GM23248 (cell line): ENCODE measurements around the gene CABP4. TPM values are rescaled to one million over a fixed set of nuclear protein-coding genes. Genes with fewer than 3 reads are reported as not detected.
"Not testable (repeated sequence)": the region's sequence is repeated elsewhere in the genome, so short reads cannot be mapped to it uniquely, and the experiment has no call there.

Experiments
- DNase-seq: peaks from one replicate; pipeline ENCODE4 v3.0.0-alpha.2; 2015
- H2AFZ ChIP-seq: fragments of 200-600 bp; sonication (generic); 2 replicates; pipeline ENCODE4 v1.6.1; 2016; ENCODE audit warnings: antibody characterized with exemption
- H3F3A ChIP-seq: fragments of 200-600 bp; sonication (generic); 2 replicates; pipeline ENCODE4 v1.6.1; 2016; ENCODE audit warnings: mild to moderate bottlenecking, antibody characterized with exemption, mixed run types; ENCODE audit not compliant: insufficient read depth
- H3K27ac ChIP-seq: fragments of 200-600 bp; sonication (generic); 2 replicates; pipeline ENCODE4 v1.5.1; 2016; ENCODE audit warnings: mild to moderate bottlenecking
- H3K27me3 ChIP-seq: fragments of 200-600 bp; sonication (generic); replicated peaks from 2 replicates; pipeline ENCODE4 v1.6.1; 2016; ENCODE audit warnings: mild to moderate bottlenecking; ENCODE audit not compliant: insufficient read depth
- H3K36me3 ChIP-seq: fragments of 200-600 bp; sonication (generic); 2 replicates; pipeline ENCODE4 v1.6.1; 2016; ENCODE audit warnings: low read depth, mild to moderate bottlenecking
- H3K4me1 ChIP-seq: fragments of 200-600 bp; sonication (generic); 2 replicates; pipeline ENCODE4 v1.6.1; 2016; ENCODE audit warnings: mild to moderate bottlenecking; ENCODE audit not compliant: insufficient read depth
- H3K4me2 ChIP-seq: fragments of 200-600 bp; sonication (generic); one replicate; pipeline ENCODE4 v1.6.1; 2016; ENCODE audit warnings: mild to moderate bottlenecking; ENCODE audit not compliant: unreplicated experiment
- H3K4me3 ChIP-seq: fragments of 200-600 bp; sonication (generic); 2 replicates; pipeline ENCODE4 v1.5.1; 2016; ENCODE audit warnings: mild to moderate bottlenecking
- H3K79me2 ChIP-seq: fragments of 200-600 bp; sonication (generic); 2 replicates; pipeline ENCODE4 v1.6.1; 2016; ENCODE audit warnings: mild to moderate bottlenecking; ENCODE audit not compliant: insufficient read depth
- H3K9ac ChIP-seq: fragments of 200-600 bp; sonication (generic); 2 replicates; pipeline ENCODE4 v1.6.1; 2016; ENCODE audit warnings: mild to moderate bottlenecking
- H3K9me2 ChIP-seq: fragments of 200-600 bp; sonication (generic); 2 replicates; pipeline ENCODE4 v1.6.1; 2016; ENCODE audit warnings: mixed run types, mild to moderate bottlenecking, moderate library complexity; ENCODE audit not compliant: insufficient read depth
- H3K9me3 ChIP-seq: fragments of 200-600 bp; sonication (generic); one replicate; pipeline ENCODE4 v1.6.1; 2017; ENCODE audit warnings: low read depth
- H4K20me1 ChIP-seq: fragments of 200-600 bp; sonication (generic); 2 replicates; pipeline ENCODE4 v1.6.0; 2016; ENCODE audit not compliant: insufficient read depth
- EZH2 ChIP-seq: fragments of 200-600 bp; sonication (generic); IDR thresholded peaks from 2 replicates; pipeline ENCODE4 v1.6.1; 2018; ENCODE audit warnings: antibody characterized with exemption, mild to moderate bottlenecking; ENCODE audit not compliant: insufficient read depth, poor library complexity, severe bottlenecking
- EZH2phosphoT487 ChIP-seq: fragments of 200-600 bp; sonication (generic); IDR thresholded peaks from 2 replicates; pipeline ENCODE4 v1.6.1; 2018; ENCODE audit warnings: antibody characterized with exemption, moderate library complexity, mild to moderate bottlenecking, low read depth; ENCODE audit not compliant: insufficient read depth
- WGBS, 2 experiments: methylation state at CpG; one replicate each; pipeline ENCODE4 v1.1.6; 2015 to 2017; ENCODE audit warnings: low lambda C conversion rate in 2 of 2, low coverage in 1 of 2; ENCODE audit errors: missing lambda C conversion rate in 2 of 2; 5-methylcytosine and 5-hydroxymethylcytosine counted together
- in situ Hi-C: fragments of 300-500 bp; cut with MboI; formaldehyde crosslinking; loops from 2 replicates; pipeline ENCODE4 v1.15.0; 2020
- polyA plus RNA-seq: library from polyadenylated mRNA; unstranded; fragments of >200 nt; fragmentation: Nextera tagmentation; extraction: Ambion mirVana; gene quantifications from 2 replicates; pipeline ENCODE4 v1.2.1, GENCODE V29; 2016
- total RNA-seq: library from RNA; depleted of rRNA; stranded (reverse); fragments of >200 nt; shearing (Covaris generic); gene quantifications from 2 replicates; pipeline ENCODE4 v1.2.3, GENCODE V29; 2014

Gene CABP4
- total and polyA plus RNA-seq, 2 experiments from 2014 or later, result not detected

GRCh38 chr11:67463186-67463585 is 8.0 kb downstream of the CABP4 start:
- no peak overlapping the region for H3K27ac ChIP-seq
- H3K4me3 ChIP-seq, result no peak overlapping the region
- peaks cover 19% of the 10 kb centered on the region; the same call in 1 of the 2 replicates for H3K79me2 ChIP-seq
- no peaks in the 10 kb centered on the region for H3K27me3 ChIP-seq
- no peak overlapping the region for H3K4me2 ChIP-seq
- H2AFZ ChIP-seq, result no peak overlapping the region
- H3K9me2 ChIP-seq, result no peaks in the 10 kb centered on the region
- WGBS, 2 experiments, result 91 to 93% methylated on average over 10 of the region's 10 CpGs
- no peaks in the 10 kb centered on the region for H3K9me3 ChIP-seq
- H3K9ac ChIP-seq, result no peak overlapping the region
- no peaks in the 10 kb centered on the region for H4K20me1 ChIP-seq
- no peaks in the 10 kb centered on the region for H3K36me3 ChIP-seq
- no peaks in the 10 kb centered on the region for H3K4me1 ChIP-seq
- DNase-seq, result no peak
- TF ChIP-seq EZH2 (no peak), EZH2phosphoT487 (no peak)
- in situ Hi-C loops, result no loop called here
- H3F3A ChIP-seq, result no peaks in the 10 kb centered on the region

- H3K4me2 ChIP-seq, result peak overlapping the region; percentile 50
- H4K20me1 ChIP-seq, result no peaks in the 10 kb centered on the region
- no peaks in the 10 kb centered on the region for H3K36me3 ChIP-seq
- peak; percentile 49 for DNase-seq
- WGBS, 2 experiments, result 83 to 90% methylated on average over 20 of the region's 20 CpGs
- TF ChIP-seq EZH2phosphoT487 (no peak), EZH2 (no peak)
- no peaks in the 10 kb centered on the region for H3K27me3 ChIP-seq
- peak overlapping the region; percentile 40 for H3K9ac ChIP-seq
- in situ Hi-C loops, result no loop called here
- no peaks in the 10 kb centered on the region for H3K4me1 ChIP-seq
- peak overlapping the region; percentile 77 for H2AFZ ChIP-seq
- H3K9me2 ChIP-seq, result no peaks in the 10 kb centered on the region
- peaks cover 23% of the 10 kb centered on the region; the same call in 1 of the 2 replicates for H3K79me2 ChIP-seq
- H3F3A ChIP-seq, result no peaks in the 10 kb centered on the region
- no peaks in the 10 kb centered on the region for H3K9me3 ChIP-seq
- peak overlapping the region; percentile 70 for H3K4me3 ChIP-seq
- H3K27ac ChIP-seq, result no peak overlapping the region
These were observed 8.7 kb downstream of the CABP4 start for GRCh38 chr11:67463680-67464410.

GRCh38 chr11:67464411-67465188 is 9.4 kb downstream of the CABP4 start:
- H3K27me3 ChIP-seq, result no peaks in the 10 kb centered on the region
- no peaks in the 10 kb centered on the region for H4K20me1 ChIP-seq
- no peaks in the 10 kb centered on the region for H3F3A ChIP-seq
- H3K9me3 ChIP-seq, result no peaks in the 10 kb centered on the region
- peaks cover 23% of the 10 kb centered on the region; the same call in 1 of the 2 replicates for H3K79me2 ChIP-seq
- H3K27ac ChIP-seq, result no peak overlapping the region
- peaks cover 1% of the 10 kb centered on the region; the same call in 1 of the 2 replicates for H3K4me1 ChIP-seq
- peak overlapping the region; percentile 50 for H3K4me2 ChIP-seq
- H2AFZ ChIP-seq, result peak overlapping the region; percentile 77
- no peak for TF ChIP-seq EZH2phosphoT487
- TF ChIP-seq EZH2, result no peak
- H3K4me3 ChIP-seq, result peak overlapping the region; percentile 70
- H3K9ac ChIP-seq, result peak overlapping the region; percentile 52
- WGBS, 2 experiments, result 35 to 40% methylated on average over 42 to 54 of the region's 56 CpGs
- no peaks in the 10 kb centered on the region for H3K9me2 ChIP-seq
- in situ Hi-C loops, result no loop called here
- no peaks in the 10 kb centered on the region for H3K36me3 ChIP-seq
- DNase-seq, result peak; percentile 79

DNA sequence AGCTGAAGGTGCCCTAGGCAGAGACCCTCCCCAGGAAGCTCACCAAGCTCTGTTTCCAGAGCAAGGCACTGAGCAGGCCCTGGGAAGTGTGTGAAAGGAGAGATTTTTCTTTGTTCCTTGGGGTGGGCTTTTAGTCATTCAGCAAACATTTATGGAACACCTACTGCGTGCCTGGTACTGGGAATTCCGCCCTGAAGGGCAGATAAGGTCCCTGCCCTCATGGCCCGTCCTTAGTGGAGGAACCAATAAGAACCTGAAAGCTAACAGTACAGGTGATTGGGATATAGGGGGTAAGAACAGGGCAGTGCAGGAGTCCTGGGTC is 10.0 kb downstream of the CABP4 start:
- TF ChIP-seq EZH2phosphoT487 (no peak), EZH2 (no peak)
- Histone ChIP-seq H3K9ac (peak overlapping the region; percentile 52), H2AFZ (peak overlapping the region; percentile 77), H3K27ac (no peak overlapping the region), H3K4me3 (peak overlapping the region; percentile 70), H3K4me2 (peak overlapping the region; percentile 50), H3K36me3 (no peaks in the 10 kb centered on the region), H3K4me1 (peaks cover 4% of the 10 kb centered on the region; the same call in 1 of the 2 replicates), H3K27me3 (no peaks in the 10 kb centered on the region), H4K20me1 (no peaks in the 10 kb centered on the region), H3K9me3 (no peaks in the 10 kb centered on the region), H3K79me2 (peaks cover 23% of the 10 kb centered on the region; the same call in 1 of the 2 replicates), H3F3A (no peaks in the 10 kb centered on the region), H3K9me2 (no peaks in the 10 kb centered on the region)
- no peak for DNase-seq
- WGBS, 2 experiments, result 79 to 83% methylated on average over 3 of the region's 3 CpGs
- in situ Hi-C loops, result no loop called here

GRCh38 chr11:67465530-67465929 is 10.4 kb downstream of the CABP4 start:
- H2AFZ ChIP-seq, H3K36me3 ChIP-seq, H3K4me2 ChIP-seq, H3K27ac ChIP-seq, H3K27me3 ChIP-seq, H3K4me1 ChIP-seq, H4K20me1 ChIP-seq, in situ Hi-C loops, H3K4me3 ChIP-seq, H3F3A ChIP-seq, H3K9ac ChIP-seq, H3K9me2 ChIP-seq, H3K9me3 ChIP-seq: not testable (repeated sequence)
- DNase-seq, result peak; percentile 37
- peaks cover 23% of the 10 kb centered on the region; the same call in 1 of the 2 replicates for H3K79me2 ChIP-seq
- WGBS, 2 experiments, result 47 to 72% methylated on average over 2 of the region's 2 CpGs
